DND-41 (cell line): ENCODE data around the gene ZRANB1.

Experiments used
- EZH2 ChIP-seq: IDR thresholded peaks from 3 replicates; pipeline ENCODE4 v1.6.1; 2012; ENCODE audit warnings: borderline replicate concordance, low read depth, mild to moderate bottlenecking, moderate library complexity, low read length, inconsistent platforms; ENCODE audit not compliant: severe bottlenecking
- TF ChIP-seq, protein P1 (sequence below): IDR thresholded peaks from 2 replicates; pipeline ENCODE4 v1.5.1; 2012; ENCODE audit warnings: borderline replicate concordance, low read length, moderate library complexity, mild to moderate bottlenecking; ENCODE audit not compliant: poor library complexity, severe bottlenecking; ENCODE audit errors: extremely low read depth

DNA sequence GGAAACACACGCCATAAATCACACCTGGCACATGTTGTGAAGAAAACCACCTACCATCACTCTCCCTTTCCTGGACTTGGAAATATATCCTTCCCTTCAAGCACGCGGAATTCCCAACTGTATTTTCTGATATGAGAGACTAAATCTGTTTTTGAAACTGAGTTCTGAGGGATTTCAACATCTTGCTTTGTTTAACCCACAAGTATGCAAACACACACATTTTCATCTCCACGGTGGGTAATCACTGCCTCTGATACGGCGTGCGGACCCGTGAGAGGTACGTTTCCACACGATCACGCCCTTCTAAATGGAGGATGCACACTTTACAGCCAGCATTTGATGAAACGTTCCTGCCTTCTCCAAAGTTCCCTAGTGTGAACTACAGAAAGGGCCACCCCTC lies 83.4 kb downstream of the ZRANB1 start:
- TF ChIP-seq, protein P1, sequence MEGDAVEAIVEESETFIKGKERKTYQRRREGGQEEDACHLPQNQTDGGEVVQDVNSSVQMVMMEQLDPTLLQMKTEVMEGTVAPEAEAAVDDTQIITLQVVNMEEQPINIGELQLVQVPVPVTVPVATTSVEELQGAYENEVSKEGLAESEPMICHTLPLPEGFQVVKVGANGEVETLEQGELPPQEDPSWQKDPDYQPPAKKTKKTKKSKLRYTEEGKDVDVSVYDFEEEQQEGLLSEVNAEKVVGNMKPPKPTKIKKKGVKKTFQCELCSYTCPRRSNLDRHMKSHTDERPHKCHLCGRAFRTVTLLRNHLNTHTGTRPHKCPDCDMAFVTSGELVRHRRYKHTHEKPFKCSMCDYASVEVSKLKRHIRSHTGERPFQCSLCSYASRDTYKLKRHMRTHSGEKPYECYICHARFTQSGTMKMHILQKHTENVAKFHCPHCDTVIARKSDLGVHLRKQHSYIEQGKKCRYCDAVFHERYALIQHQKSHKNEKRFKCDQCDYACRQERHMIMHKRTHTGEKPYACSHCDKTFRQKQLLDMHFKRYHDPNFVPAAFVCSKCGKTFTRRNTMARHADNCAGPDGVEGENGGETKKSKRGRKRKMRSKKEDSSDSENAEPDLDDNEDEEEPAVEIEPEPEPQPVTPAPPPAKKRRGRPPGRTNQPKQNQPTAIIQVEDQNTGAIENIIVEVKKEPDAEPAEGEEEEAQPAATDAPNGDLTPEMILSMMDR, result no peak
- TF ChIP-seq EZH2, result no peak
